GM23248 (cell line): ENCODE results near the gene DELE1.

ENCODE experiments used
- EZH2 ChIP-seq: fragments of 200-600 bp; sonication (generic); IDR thresholded peaks from 2 replicates; pipeline ENCODE4 v1.6.1; 2018; ENCODE audit warnings: antibody characterized with exemption, mild to moderate bottlenecking; ENCODE audit not compliant: insufficient read depth, poor library complexity, severe bottlenecking
- EZH2phosphoT487 ChIP-seq: fragments of 200-600 bp; sonication (generic); IDR thresholded peaks from 2 replicates; pipeline ENCODE4 v1.6.1; 2018; ENCODE audit warnings: antibody characterized with exemption, moderate library complexity, mild to moderate bottlenecking, low read depth; ENCODE audit not compliant: insufficient read depth

DNA sequence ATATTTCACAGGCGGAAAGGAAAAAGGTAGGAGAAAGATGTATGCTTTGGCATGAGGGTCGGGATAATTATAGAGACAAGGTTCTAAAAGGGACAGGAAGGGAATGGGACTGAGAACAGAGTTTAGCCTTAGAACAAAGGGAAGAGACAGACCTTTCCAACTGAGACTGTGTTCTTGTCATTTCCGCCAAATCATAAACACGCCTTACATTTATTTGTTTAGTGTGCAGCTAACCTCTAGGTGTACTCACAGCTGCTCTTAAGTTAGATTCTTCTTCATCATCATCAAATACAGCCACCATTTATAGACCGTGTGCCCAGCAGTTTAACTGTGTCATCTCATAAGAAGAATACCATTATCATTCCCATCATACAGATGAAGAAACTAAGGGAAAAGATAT is 5.9 kb upstream of the DELE1 start:
- TF ChIP-seq EZH2phosphoT487 (no peak), EZH2 (no peak)
